Smooth muscle cell (in vitro differentiated cells): ENCODE measurements around the gene CD81. TPM values are rescaled to one million over a fixed set of nuclear protein-coding genes. Genes with fewer than 3 reads are reported as not detected.

ENCODE experiments used
- DNase-seq: peaks from one replicate; lab custom pipeline; 2025; ENCODE audit not compliant: unreplicated experiment; lab: John Stamatoyannopoulos, UW
- H2AFZ ChIP-seq: fragments of 200-600 bp; sonication (generic); 2 replicates; pipeline ENCODE4 v1.6.0; 2016; ENCODE audit warnings: antibody characterized with exemption, low read depth, mild to moderate bottlenecking
- H3F3A ChIP-seq: fragments of 200-600 bp; sonication (generic); 2 replicates; pipeline ENCODE4 v1.6.0; 2017; ENCODE audit warnings: antibody characterized with exemption, low read depth
- H3K27ac ChIP-seq: fragments of 200-600 bp; sonication (generic); 2 replicates; pipeline ENCODE4 v1.5.1; 2016; ENCODE audit warnings: low read depth, mild to moderate bottlenecking
- H3K27me3 ChIP-seq: fragments of 200-600 bp; sonication (generic); 2 replicates; pipeline ENCODE4 v1.6.1; 2016; ENCODE audit warnings: low read depth, mild to moderate bottlenecking
- H3K36me3 ChIP-seq: fragments of 200-600 bp; sonication (generic); 2 replicates; pipeline ENCODE4 v1.5.1; 2016; ENCODE audit warnings: low read depth
- H3K4me1 ChIP-seq: fragments of 200-600 bp; sonication (generic); 2 replicates; pipeline ENCODE4 v1.5.1; 2016; ENCODE audit warnings: low read depth
- H3K4me2 ChIP-seq: fragments of 200-600 bp; sonication (generic); 2 replicates; pipeline ENCODE4 v1.6.0; 2016; ENCODE audit warnings: mild to moderate bottlenecking
- H3K4me3 ChIP-seq: fragments of 200-600 bp; sonication (generic); 2 replicates; pipeline ENCODE4 v1.5.1; 2016; ENCODE audit warnings: mild to moderate bottlenecking
- H3K79me2 ChIP-seq: fragments of 200-600 bp; sonication (generic); 2 replicates; pipeline ENCODE4 v1.6.0; 2016; ENCODE audit warnings: low read depth, mild to moderate bottlenecking
- H3K9ac ChIP-seq: fragments of 200-600 bp; sonication (generic); 2 replicates; pipeline ENCODE4 v1.6.0; 2016; ENCODE audit warnings: low read depth
- H3K9me3 ChIP-seq: fragments of 200-600 bp; sonication (generic); replicated peaks from 2 replicates; pipeline ENCODE4 v1.5.1; 2016; ENCODE audit warnings: low read depth
- H4K20me1 ChIP-seq: fragments of 200-600 bp; sonication (generic); 2 replicates; pipeline ENCODE4 v1.6.0; 2016; ENCODE audit warnings: low read depth
- CTCF ChIP-seq: fragments of 200-600 bp; sonication (generic); IDR thresholded peaks from 2 replicates; pipeline ENCODE4 v1.5.1; 2017; ENCODE audit warnings: borderline replicate concordance, mild to moderate bottlenecking, antibody characterized with exemption; ENCODE audit not compliant: insufficient read depth, poor library complexity, severe bottlenecking
- WGBS: methylation state at CpG from one replicate; pipeline ENCODE4 v1.1.7; 2016; ENCODE audit warnings: low lambda C conversion rate; 5-methylcytosine and 5-hydroxymethylcytosine counted together
- polyA plus RNA-seq: library from polyadenylated mRNA; unstranded; fragments of >200 nt; fragmentation: Nextera tagmentation; extraction: Ambion mirVana; gene quantifications from 2 replicates; pipeline ENCODE4 v1.2.1, GENCODE V29; 2016
- total RNA-seq: library from RNA; depleted of rRNA; stranded (reverse); fragments of >200 nt; gene quantifications from 2 replicates; pipeline ENCODE4 v1.2.3, GENCODE V29; 2014

CD81 gene
- total and polyA plus RNA-seq, 2 experiments from 2014 or later, result 191 to 519 TPM

DNA sequence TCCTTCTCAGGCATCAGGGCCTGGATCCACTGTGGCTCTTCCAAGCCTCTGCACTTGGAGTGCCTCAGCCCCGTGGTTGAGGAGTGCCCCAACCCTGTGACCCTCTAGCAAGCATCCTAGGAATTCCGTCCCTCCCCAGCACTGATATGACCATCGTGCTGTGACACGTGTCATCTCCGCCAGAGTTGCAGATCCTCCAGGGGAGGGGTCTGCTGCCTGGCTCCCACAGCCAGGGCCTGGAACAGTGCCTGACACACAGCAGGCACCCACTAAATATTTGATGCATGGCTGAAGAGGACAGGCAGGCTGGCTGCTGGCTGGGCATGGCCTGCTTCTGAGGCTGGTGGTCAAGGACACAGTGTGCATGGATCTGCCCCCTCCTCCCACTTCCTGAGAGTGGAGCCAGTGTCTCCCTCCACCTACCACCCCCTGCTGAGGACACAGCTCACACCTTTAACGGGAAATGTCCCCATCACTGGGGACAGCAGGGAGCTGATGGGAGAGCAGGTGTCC lies 1.7 kb upstream of the CD81 start:
- 58% methylated on average over 6 of the region's 6 CpGs for WGBS
- H3K4me2 ChIP-seq, result no peak overlapping the region
- no peak for DNase-seq

GRCh38 chr11:2375964-2376551 lies 1.1 kb upstream of the CD81 start:
- H3K4me1 ChIP-seq, result peaks cover 5% of the 10 kb centered on the region
- no peaks in the 10 kb centered on the region for H3K27me3 ChIP-seq
- no peaks in the 10 kb centered on the region for H3F3A ChIP-seq
- H3K9me3 ChIP-seq, result no peaks in the 10 kb centered on the region
- H3K4me3 ChIP-seq, result no peak overlapping the region
- H3K36me3 ChIP-seq, result no peaks in the 10 kb centered on the region
- H3K9ac ChIP-seq, result no peak overlapping the region
- DNase-seq, result no peak
- H4K20me1 ChIP-seq, result peaks cover 41% of the 10 kb centered on the region
- no peak for TF ChIP-seq CTCF
- H3K27ac ChIP-seq, result no peak overlapping the region
- 96% methylated on average over 16 of the region's 16 CpGs for WGBS
- no peak overlapping the region for H2AFZ ChIP-seq
- H3K4me2 ChIP-seq, result no peak overlapping the region
- H3K79me2 ChIP-seq, result peaks cover 37% of the 10 kb centered on the region

More for the DNA sequence above, 1.7 kb upstream of the CD81 start:
- Histone ChIP-seq H3K4me1 (peaks cover 5% of the 10 kb centered on the region), H3K27me3 (no peaks in the 10 kb centered on the region), H3K9ac (no peak overlapping the region), H3F3A (no peaks in the 10 kb centered on the region), H3K9me3 (no peaks in the 10 kb centered on the region), H3K4me3 (no peak overlapping the region), H3K27ac (no peak overlapping the region), H2AFZ (no peak overlapping the region), H3K36me3 (no peaks in the 10 kb centered on the region), H4K20me1 (peaks cover 34% of the 10 kb centered on the region), H3K79me2 (peaks cover 31% of the 10 kb centered on the region)
- TF ChIP-seq CTCF, result no peak

- WGBS, result under 1% methylated on average over 26 of the region's 88 CpGs
- no peaks in the 10 kb centered on the region for H3F3A ChIP-seq
- H3K36me3 ChIP-seq, result no peaks in the 10 kb centered on the region
- no peak for TF ChIP-seq CTCF
- H3K4me1 ChIP-seq, result peaks cover 5% of the 10 kb centered on the region
- peak overlapping the region; percentile 99 for H3K4me3 ChIP-seq
- peaks cover 54% of the 10 kb centered on the region for H3K79me2 ChIP-seq
- peak overlapping the region; percentile 98 for H3K9ac ChIP-seq
- no peaks in the 10 kb centered on the region for H3K27me3 ChIP-seq
- DNase-seq, result no peak
- no peaks in the 10 kb centered on the region for H3K9me3 ChIP-seq
- peak overlapping the region; percentile 76 for H3K27ac ChIP-seq
- H4K20me1 ChIP-seq, result peaks cover 58% of the 10 kb centered on the region
- H2AFZ ChIP-seq, result no peak overlapping the region
- peak overlapping the region; percentile 89 for H3K4me2 ChIP-seq
These were observed 667 bp downstream of the CD81 start for GRCh38 chr11:2377511-2378443.
